NCI-H1436 treated with DMSO at 0.1 percent for 48 hours (cell line): ENCODE results near the gene KCNMB2.

Experiments
- DNase-seq: peaks from one replicate; lab custom pipeline; 2025; lab: John Stamatoyannopoulos, UW

Gene KCNMB2

GRCh38 chr3:178807694-178808093 is 271.5 kb downstream of the KCNMB2 start:
- no peak for DNase-seq

- DNase-seq: no peak
Observed at GRCh38 chr3:178808748-178809147, 272.5 kb downstream of the KCNMB2 start.

- DNase-seq: no peak
Observed at GRCh38 chr3:178810181-178810580, 273.9 kb downstream of the KCNMB2 start.

GRCh38 chr3:178822722-178823121 is 286.5 kb downstream of the KCNMB2 start:
- no peak for DNase-seq

GRCh38 chr3:178823150-178823549 is 286.9 kb downstream of the KCNMB2 start:
- no peak for DNase-seq

GRCh38 chr3:178823591-178824246 is 287.5 kb downstream of the KCNMB2 start:
- DNase-seq: no peak

- DNase-seq: no peak
Observed at GRCh38 chr3:178826435-178827123, 290.3 kb downstream of the KCNMB2 start.

GRCh38 chr3:178827285-178827856 is 291.1 kb downstream of the KCNMB2 start:
- DNase-seq: no peak

GRCh38 chr3:178833695-178834094 is 297.5 kb downstream of the KCNMB2 start:
- no peak for DNase-seq

GRCh38 chr3:178835033-178835432 is 298.8 kb downstream of the KCNMB2 start:
- no peak for DNase-seq

GRCh38 chr3:178837512-178837911 is 301.3 kb downstream of the KCNMB2 start:
- no peak for DNase-seq

- DNase-seq: no peak
Observed at GRCh38 chr3:178840586-178840985, 304.4 kb downstream of the KCNMB2 start.

- DNase-seq: no peak
Observed at GRCh38 chr3:178841011-178841410, 304.8 kb downstream of the KCNMB2 start.

GRCh38 chr3:178844916-178845315 is 308.7 kb downstream of the KCNMB2 start:
- no peak for DNase-seq

GRCh38 chr3:178845420-178846118 is 309.3 kb downstream of the KCNMB2 start:
- DNase-seq: no peak

- DNase-seq: no peak
Observed at GRCh38 chr3:178847190-178847589, 311.0 kb downstream of the KCNMB2 start.

- DNase-seq: no peak
Observed at GRCh38 chr3:178849199-178849910, 313.1 kb downstream of the KCNMB2 start.

GRCh38 chr3:178850450-178851190 is 314.4 kb downstream of the KCNMB2 start:
- no peak for DNase-seq

- no peak for DNase-seq
Observed at GRCh38 chr3:178851564-178851963, 315.3 kb downstream of the KCNMB2 start.

- no peak for DNase-seq
Observed at GRCh38 chr3:178856804-178857203, 320.6 kb downstream of the KCNMB2 start.

- no peak for DNase-seq
Observed at GRCh38 chr3:178859386-178859785, 323.1 kb downstream of the KCNMB2 start.
